ENCODE results near the gene CXCL16. TPM values are rescaled to one million over a fixed set of nuclear protein-coding genes. Genes with fewer than 3 reads are reported as not detected.

Gene CXCL16
- total and polyA plus RNA-seq, 2 of the 13 experiments (the other 11 are each of a cell fraction or from before 2014, with no cell fraction given): 9.4 to 101 TPM

GRCh38 chr17:4777969-4778760 lies 38.4 kb upstream of the CXCL16 start (continued):
- TF ChIP-seq PHB2 (IDR thresholded peaks at IDR 0.05; ENCODE audit: partially characterized antibody) (no peak), TFAP4 (IDR thresholded peaks at IDR 0.05; ENCODE audit: borderline replicate concordance, low read depth) (peak; percentile 91), JUND (CRISPR knock-in tag; IDR thresholded peaks at IDR 0.05) (no peak; the same call in none of the 2 replicates), ZNF30 (CRISPR knock-in tag; IDR thresholded peaks at IDR 0.05) (no peak), ZFP90 (CRISPR knock-in tag; IDR thresholded peaks at IDR 0.05; ENCODE audit: borderline replicate concordance) (peak; percentile 81), SATB2 (CRISPR knock-in tag; IDR thresholded peaks at IDR 0.05) (0 out of 2 replicates have a peak, but pooled peaks have one; percentile 51), ZNF83 (CRISPR knock-in tag; IDR thresholded peaks at IDR 0.05; ENCODE audit: borderline replicate concordance) (no peak), ZNF280D (CRISPR knock-in tag; IDR thresholded peaks at IDR 0.05) (peak; percentile 83), ZFP91 (CRISPR knock-in tag; IDR thresholded peaks at IDR 0.05; ENCODE audit: borderline replicate concordance) (no peak; the same call in 1 of the 2 replicates), GMEB1 (CRISPR knock-in tag; IDR thresholded peaks at IDR 0.05; ENCODE audit: borderline replicate concordance) (no peak), ZNF513 (CRISPR knock-in tag; conservative IDR thresholded peaks at IDR 0.05) (no peak), ZNF816 (CRISPR knock-in tag; IDR thresholded peaks at IDR 0.05; ENCODE audit: borderline replicate concordance) (no peak), ZNF605 (CRISPR knock-in tag; IDR thresholded peaks at IDR 0.05) (no peak), ZNF503 (CRISPR knock-in tag; IDR thresholded peaks at IDR 0.05) (peak; percentile 57; the same call in 1 of the 2 replicates), RBM22 (optimal IDR thresholded peaks at IDR 0.05; ENCODE audit: low read length) (no peak), NR2C2 (CRISPR knock-in tag; IDR thresholded peaks at IDR 0.05; ENCODE audit: borderline replicate concordance) (no peak; the same call in 1 of the 2 replicates), SPEN (CRISPR knock-in tag; IDR thresholded peaks at IDR 0.05; ENCODE audit: low read depth) (peak; percentile 42; the same call in 1 of the 2 replicates)

All from HepG2 (cell line).